Measurements from ENCODE around the gene MCHR1.
"Not testable (repeated sequence)": the region's sequence is repeated elsewhere in the genome, so short reads cannot be mapped to it uniquely, and the experiment has no call there.

The MCHR1 gene

DNA sequence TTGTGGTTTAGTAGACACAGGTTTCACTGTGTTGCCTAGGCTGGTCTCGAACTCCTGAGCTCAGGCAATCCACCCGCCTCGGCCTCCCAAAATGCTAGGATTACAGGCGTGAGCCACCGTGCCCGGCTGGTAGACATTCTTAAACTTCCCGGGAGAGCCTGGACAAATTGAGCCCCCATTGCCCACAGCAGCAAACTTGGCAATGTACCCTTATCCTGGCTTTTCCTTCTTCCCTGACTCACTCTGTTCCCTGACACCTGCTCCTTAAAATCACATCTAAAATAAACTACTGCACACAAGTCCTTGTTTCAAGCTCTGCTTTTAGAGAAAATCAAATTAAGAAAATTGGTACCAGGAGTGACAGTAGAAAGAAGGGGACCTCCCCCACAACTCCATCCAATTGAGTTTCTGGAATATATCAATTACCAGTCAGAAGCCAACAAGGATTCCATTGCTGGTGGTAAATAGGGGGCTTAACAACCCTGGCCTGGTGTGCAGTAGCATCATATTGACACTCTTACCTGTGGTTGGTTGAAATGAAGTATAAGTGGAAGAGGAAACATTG is 7.4 kb upstream of the MCHR1 start:
- peaks cover 5 to 9% of the 10 kb centered on the region in 2 experiments for H3K4me1 ChIP-seq (ENCODE audit: control insufficient read depth in 1 of 2, insufficient read depth in 2 of 2, low read length in 2 of 2)
- H2AFZ ChIP-seq (ENCODE audit: insufficient read depth, low read length, poor library complexity), result no peak overlapping the region
- no peak overlapping the region for H3K4me3 ChIP-seq (ENCODE audit: low read depth, low read length)
- no peak overlapping the region for H3K4ac ChIP-seq (ENCODE audit: low read depth, low read length)
- H4K12ac ChIP-seq (ENCODE audit: low read depth, low read length), result no peak overlapping the region
- H3K36me3 ChIP-seq (ENCODE audit: control insufficient read depth in 1 of 2, insufficient read depth in 2 of 2, low read length in 2 of 2), result no peaks in the 10 kb centered on the region
- H2BK12ac ChIP-seq (ENCODE audit: low read length), result no peak overlapping the region
- no peaks in the 10 kb centered on the region for H3K79me2 ChIP-seq (ENCODE audit: control insufficient read depth, insufficient read depth, low read length, poor library complexity)
- H4K8ac ChIP-seq (ENCODE audit: low read depth, low read length), result no peak overlapping the region
- peak; percentile 48 to 67 for DNase-seq
- no CpG with 5 or more reads among the region's 7 CpGs for WGBS (ENCODE audit: extremely low coverage, insufficient coverage, insufficient read length)
- no peak overlapping the region for H2BK120ac ChIP-seq (ENCODE audit: insufficient read depth, low read length, poor library complexity)
- H3K18ac ChIP-seq (ENCODE audit: low read length), result no peak overlapping the region
- H3K23ac ChIP-seq (ENCODE audit: low read length), result no peak overlapping the region
- H3K4me2 ChIP-seq (ENCODE audit: low read length), result no peak overlapping the region
- H3K9me3 ChIP-seq (ENCODE audit: insufficient read depth, low read depth, low read length), result peaks cover 4% of the 10 kb centered on the region
- no peak overlapping the region for H3K14ac ChIP-seq (ENCODE audit: low read length)
- no peak overlapping the region for H2AK5ac ChIP-seq (ENCODE audit: low read length)
- no peak overlapping the region for H3K27ac ChIP-seq (ENCODE audit: low read depth, low read length)
- H2BK5ac ChIP-seq (ENCODE audit: low read depth, low read length, poor library complexity), result no peak overlapping the region
- H3K9ac ChIP-seq (ENCODE audit: low read length), result no peak overlapping the region
- H4K91ac ChIP-seq (ENCODE audit: low read depth, low read length), result no peak overlapping the region
- H3K27me3 ChIP-seq (ENCODE audit: insufficient read depth, low read length), result no peaks in the 10 kb centered on the region
- peaks cover 5% of the 10 kb centered on the region for H3K79me1 ChIP-seq (ENCODE audit: low read length)

GRCh38 chr22:40673017-40673416 is 6.3 kb upstream of the MCHR1 start:
- no peak overlapping the region for H3K4me3 ChIP-seq (ENCODE audit: low read depth, low read length)
- H2AK5ac ChIP-seq (ENCODE audit: low read length), result no peak overlapping the region
- no peak overlapping the region for H3K9ac ChIP-seq (ENCODE audit: low read length)
- H3K4ac ChIP-seq (ENCODE audit: low read depth, low read length), result no peak overlapping the region
- H3K36me3 ChIP-seq (ENCODE audit: control insufficient read depth in 1 of 2, insufficient read depth in 2 of 2, low read length in 2 of 2), result no peaks in the 10 kb centered on the region
- H4K91ac ChIP-seq (ENCODE audit: low read depth, low read length), result no peak overlapping the region
- no peak for DNase-seq
- no peak overlapping the region for H3K4me2 ChIP-seq (ENCODE audit: low read length)
- no peak overlapping the region for H3K23ac ChIP-seq (ENCODE audit: low read length)
- no peak overlapping the region for H3K14ac ChIP-seq (ENCODE audit: low read length)
- no peak overlapping the region for H2BK12ac ChIP-seq (ENCODE audit: low read length)
- peaks cover 5% of the 10 kb centered on the region for H3K79me1 ChIP-seq (ENCODE audit: low read length)
- H2BK5ac ChIP-seq (ENCODE audit: low read depth, low read length, poor library complexity), result no peak overlapping the region
- no CpG with 5 or more reads among the region's 4 CpGs for WGBS (ENCODE audit: extremely low coverage, insufficient coverage, insufficient read length)
- no peak overlapping the region for H4K12ac ChIP-seq (ENCODE audit: low read depth, low read length)
- no peak overlapping the region for H3K18ac ChIP-seq (ENCODE audit: low read length)
- no peaks in the 10 kb centered on the region for H3K27me3 ChIP-seq (ENCODE audit: insufficient read depth, low read length)
- H3K79me2 ChIP-seq (ENCODE audit: control insufficient read depth, insufficient read depth, low read length, poor library complexity), result no peaks in the 10 kb centered on the region
- H4K8ac ChIP-seq (ENCODE audit: low read depth, low read length), result no peak overlapping the region
- H3K9me3 ChIP-seq (ENCODE audit: insufficient read depth, low read depth, low read length), result peaks cover 4% of the 10 kb centered on the region
- H2AFZ ChIP-seq (ENCODE audit: insufficient read depth, low read length, poor library complexity), result no peak overlapping the region
- H3K27ac ChIP-seq (ENCODE audit: low read depth, low read length), result no peak overlapping the region
- peaks cover 5 to 9% of the 10 kb centered on the region in 2 experiments for H3K4me1 ChIP-seq (ENCODE audit: control insufficient read depth in 1 of 2, insufficient read depth in 2 of 2, low read length in 2 of 2)
- H2BK120ac ChIP-seq (ENCODE audit: insufficient read depth, low read length, poor library complexity), result no peak overlapping the region

DNA sequence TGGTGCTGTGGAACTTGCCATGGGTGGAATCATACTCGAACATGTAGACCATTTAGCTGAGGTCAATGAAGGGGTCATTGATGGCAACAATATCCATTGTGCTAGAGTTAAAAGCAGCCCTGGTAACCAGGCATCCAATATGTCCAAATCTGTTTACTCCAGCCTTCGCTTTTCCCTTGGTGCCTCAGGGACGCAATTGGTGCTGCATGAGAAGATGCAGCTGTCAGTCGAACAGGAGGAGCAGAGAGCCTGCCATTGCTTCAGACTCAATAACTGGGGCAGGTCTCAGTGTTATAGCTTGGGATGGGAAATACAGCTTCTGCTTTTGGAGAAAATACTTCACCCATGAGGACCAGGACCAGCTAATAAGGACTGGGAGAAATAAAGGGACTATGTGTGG is 5.0 kb upstream of the MCHR1 start:
- no peak overlapping the region for H4K8ac ChIP-seq (ENCODE audit: low read depth, low read length)
- no peak overlapping the region for H3K14ac ChIP-seq (ENCODE audit: low read length)
- H3K27me3 ChIP-seq (ENCODE audit: insufficient read depth, low read length), result no peaks in the 10 kb centered on the region
- no peaks in the 10 kb centered on the region for H3K36me3 ChIP-seq (ENCODE audit: control insufficient read depth in 1 of 2, insufficient read depth in 2 of 2, low read length in 2 of 2)
- no peak for DNase-seq
- no peak overlapping the region for H2AK5ac ChIP-seq (ENCODE audit: low read length)
- no peak overlapping the region for H2BK12ac ChIP-seq (ENCODE audit: low read length)
- no peak overlapping the region for H3K4me2 ChIP-seq (ENCODE audit: low read length)
- H3K4me1 ChIP-seq (ENCODE audit: control insufficient read depth in 1 of 2, insufficient read depth in 2 of 2, low read length in 2 of 2), result peaks cover 5 to 11% of the 10 kb centered on the region in 2 experiments
- H3K79me2 ChIP-seq (ENCODE audit: control insufficient read depth, insufficient read depth, low read length, poor library complexity), result no peaks in the 10 kb centered on the region
- H4K91ac ChIP-seq (ENCODE audit: low read depth, low read length), result no peak overlapping the region
- no peak overlapping the region for H3K23ac ChIP-seq (ENCODE audit: low read length)
- H3K79me1 ChIP-seq (ENCODE audit: low read length), result peaks cover 3% of the 10 kb centered on the region
- H3K27ac ChIP-seq (ENCODE audit: low read depth, low read length), result no peak overlapping the region
- no peak overlapping the region for H4K12ac ChIP-seq (ENCODE audit: low read depth, low read length)
- no peak overlapping the region for H3K4ac ChIP-seq (ENCODE audit: low read depth, low read length)
- H3K4me3 ChIP-seq (ENCODE audit: low read depth, low read length), result no peak overlapping the region
- WGBS (ENCODE audit: extremely low coverage, insufficient coverage, insufficient read length), result no CpG with 5 or more reads among the region's 4 CpGs
- H3K9me3 ChIP-seq (ENCODE audit: insufficient read depth, low read depth, low read length), result peaks cover 4% of the 10 kb centered on the region
- no peak overlapping the region for H3K18ac ChIP-seq (ENCODE audit: low read length)
- no peak overlapping the region for H2BK120ac ChIP-seq (ENCODE audit: insufficient read depth, low read length, poor library complexity)
- no peak overlapping the region for H2BK5ac ChIP-seq (ENCODE audit: low read depth, low read length, poor library complexity)
- H3K9ac ChIP-seq (ENCODE audit: low read length), result no peak overlapping the region
- no peak overlapping the region for H2AFZ ChIP-seq (ENCODE audit: insufficient read depth, low read length, poor library complexity)

- not testable (repeated sequence) for H4K12ac ChIP-seq (ENCODE audit: low read depth, low read length); DNase-seq; H3K9me3 ChIP-seq (ENCODE audit: insufficient read depth, low read depth, low read length); H3K23ac ChIP-seq (ENCODE audit: low read length); H2AK5ac ChIP-seq (ENCODE audit: low read length); H3K79me2 ChIP-seq (ENCODE audit: control insufficient read depth, insufficient read depth, low read length, poor library complexity); H2BK120ac ChIP-seq (ENCODE audit: insufficient read depth, low read length, poor library complexity); H3K27me3 ChIP-seq (ENCODE audit: insufficient read depth, low read length); H2BK5ac ChIP-seq (ENCODE audit: low read depth, low read length, poor library complexity); H3K14ac ChIP-seq (ENCODE audit: low read length); H3K18ac ChIP-seq (ENCODE audit: low read length); H3K9ac ChIP-seq (ENCODE audit: low read length); H3K4me2 ChIP-seq (ENCODE audit: low read length); H3K4me3 ChIP-seq (ENCODE audit: low read depth, low read length); H2BK12ac ChIP-seq (ENCODE audit: low read length); H4K91ac ChIP-seq (ENCODE audit: low read depth, low read length); H2AFZ ChIP-seq (ENCODE audit: insufficient read depth, low read length, poor library complexity); H3K36me3 ChIP-seq (ENCODE audit: control insufficient read depth in 1 of 2, insufficient read depth in 2 of 2, low read length in 2 of 2); H3K27ac ChIP-seq (ENCODE audit: low read depth, low read length); H3K4ac ChIP-seq (ENCODE audit: low read depth, low read length)
- Histone ChIP-seq H4K8ac (ENCODE audit: low read depth, low read length) (peak overlapping the region; percentile 7), H3K79me1 (ENCODE audit: low read length) (peaks cover 15% of the 10 kb centered on the region), H3K4me1 (ENCODE audit: control insufficient read depth in 1 of 2, insufficient read depth in 2 of 2, low read length in 2 of 2) (peaks cover 15 to 26% of the 10 kb centered on the region in 2 experiments)
- WGBS (ENCODE audit: extremely low coverage, insufficient coverage, insufficient read length), result no CpG with 5 or more reads among the region's 4 CpGs
Observed at GRCh38 chr22:40676166-40676565, 3.1 kb upstream of the MCHR1 start.
